Measurements from ENCODE around the gene ATP5F1A.
"Not testable (repeated sequence)": the region's sequence is repeated elsewhere in the genome, so short reads cannot be mapped to it uniquely, and the experiment has no call there.

The ATP5F1A gene

GRCh38 chr18:46053368-46054095 is 44.6 kb downstream of the ATP5F1A start:
- Histone ChIP-seq H3K4me3 (no peak overlapping the region), H3K27ac (no peak overlapping the region)

GRCh38 chr18:46051731-46052461 is 46.2 kb downstream of the ATP5F1A start:
- Histone ChIP-seq H3K27ac (peak overlapping the region in 1 of 21 experiments; percentile 29), H3K4me3 (no peak overlapping the region)

- Histone ChIP-seq H3K27ac (no peak overlapping the region), H3K4me3 (no peak overlapping the region)
Measured at GRCh38 chr18:46050268-46050667, 47.8 kb downstream of the ATP5F1A start.

GRCh38 chr18:46048641-46049040 is 49.5 kb downstream of the ATP5F1A start:
- no peak overlapping the region for H3K4me3 ChIP-seq
- H3K27ac ChIP-seq, result no peak overlapping the region

GRCh38 chr18:46047369-46047768 is 50.7 kb downstream of the ATP5F1A start:
- not testable (repeated sequence) for H3K27ac ChIP-seq

GRCh38 chr18:46046688-46047087 is 51.4 kb downstream of the ATP5F1A start:
- Histone ChIP-seq H3K27ac (no peak overlapping the region), H3K4me3 (no peak overlapping the region)

More at GRCh38 chr18:46047369-46047768, 50.7 kb downstream of the ATP5F1A start:
- not testable (repeated sequence) for H3K4me3 ChIP-seq

- Histone ChIP-seq H3K4me3 (no peak overlapping the region), H3K27ac (no peak overlapping the region)
Measured at GRCh38 chr18:46046126-46046525, 52.0 kb downstream of the ATP5F1A start.

GRCh38 chr18:46042571-46043123 is 55.4 kb downstream of the ATP5F1A start:
- H3K27ac ChIP-seq, result peak overlapping the region in 1 of 21 experiments; percentile 13
- H3K4me3 ChIP-seq, result no peak overlapping the region

GRCh38 chr18:46040747-46041104 is 57.4 kb downstream of the ATP5F1A start:
- no peak overlapping the region for H3K27ac ChIP-seq
- H3K4me3 ChIP-seq, result no peak overlapping the region

GRCh38 chr18:46040033-46040746 is 57.9 kb downstream of the ATP5F1A start:
- Histone ChIP-seq H3K27ac (no peak overlapping the region), H3K4me3 (no peak overlapping the region)

GRCh38 chr18:46037512-46038305 is 60.4 kb downstream of the ATP5F1A start:
- no peak overlapping the region for H3K4me3 ChIP-seq
- no peak overlapping the region for H3K27ac ChIP-seq

GRCh38 chr18:46035696-46036680 is 62.1 kb downstream of the ATP5F1A start:
- Histone ChIP-seq H3K4me3 (no peak overlapping the region), H3K27ac (no peak overlapping the region)

GRCh38 chr18:46034230-46034629 is 63.9 kb downstream of the ATP5F1A start:
- H3K27ac ChIP-seq, result no peak overlapping the region

GRCh38 chr18:46031741-46032140 is 66.4 kb downstream of the ATP5F1A start:
- Histone ChIP-seq H3K27ac (no peak overlapping the region), H3K4me3 (no peak overlapping the region)

More at GRCh38 chr18:46034230-46034629, 63.9 kb downstream of the ATP5F1A start:
- no peak overlapping the region for H3K4me3 ChIP-seq

All from skin epidermis (tissue), 12 donors.